ENCODE data around the gene IMP3. TPM values are rescaled to one million over a fixed set of nuclear protein-coding genes. Genes with fewer than 3 reads are reported as not detected.
A peak's percentile ranks its signal among the peaks of the same experiment; 100 is the strongest.

IMP3 gene
- total RNA-seq, 1 experiment from 2014 or later, result 56.0 TPM

DNA sequence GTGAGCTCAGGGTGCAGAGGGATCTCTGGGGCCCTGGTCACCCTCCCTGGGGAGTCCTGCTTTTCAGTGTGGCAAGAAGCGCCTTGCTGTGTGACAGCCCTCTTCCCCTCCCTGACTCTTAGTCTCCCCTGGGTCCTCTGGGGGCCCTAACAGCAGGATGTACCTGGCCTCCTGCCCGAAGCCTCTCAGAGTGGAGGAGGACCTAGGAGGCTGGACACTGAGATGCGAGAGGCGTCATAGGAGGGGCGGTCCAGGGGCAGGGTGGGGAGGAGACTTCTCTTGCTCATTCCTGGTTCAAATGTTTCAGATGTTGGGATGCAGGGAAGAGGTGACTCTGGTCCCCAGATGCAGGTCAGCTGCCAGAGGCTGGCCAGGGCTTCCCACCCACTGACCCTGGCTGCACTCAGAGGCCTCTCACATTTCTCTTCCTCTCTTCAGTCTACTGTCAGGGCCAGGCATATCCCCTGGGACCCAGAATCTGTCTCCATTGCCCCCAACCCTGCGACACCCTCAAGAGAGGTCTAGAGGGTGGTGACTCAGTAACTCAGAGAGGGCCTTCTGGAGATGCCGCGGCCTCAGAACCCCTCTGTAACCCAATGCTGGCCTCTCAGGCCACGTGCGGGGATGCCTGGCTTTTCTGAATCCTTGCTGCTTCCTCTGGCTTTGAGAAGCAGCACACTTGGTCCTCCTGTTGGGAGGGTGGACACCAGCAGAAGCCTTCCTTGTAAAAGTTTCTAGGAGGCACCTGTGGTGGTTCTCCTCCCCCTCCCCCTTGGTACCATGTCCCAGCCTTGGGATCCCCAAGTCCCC lies 33.6 kb upstream of the IMP3 start:
- ATAC-seq (peak; percentile 64), DNase-seq (ENCODE audit: low read depth, low spot score) (no peak)
- no peaks in the 10 kb centered on the region for H3K36me3 ChIP-seq (ENCODE audit: control insufficient read depth, insufficient read depth, low read length)
- no peak for TF ChIP-seq POLR2AphosphoS5 (IDR thresholded peaks at IDR 0.05; ENCODE audit: low read depth, low read length)
- ChIA-PET CTCF (no interaction called here), POLR2A (interaction anchor here (0.6 kb wide), 2 partner anchors 20 to 54 kb away, joined by 5 to 7 read pairs; no protein-coding TSS in a partner anchor)
- H3K9me3 ChIP-seq (ENCODE audit: control insufficient read depth, insufficient read depth, low read depth, low read length), result no peaks in the 10 kb centered on the region
- H3K4me1 ChIP-seq (ENCODE audit: control insufficient read depth, insufficient read depth, low read length), result peaks cover 25% of the 10 kb centered on the region
- no peak overlapping the region for H3K4me3 ChIP-seq (ENCODE audit: low read depth in 2 of 2, low read length in 2 of 2)
- BruUV-seq (replicated peaks), result no TSS peak
- H3K27ac ChIP-seq (ENCODE audit: low read length), result peak overlapping the region; percentile 71
- intact Hi-C loops (cut with micrococcal nuclease; ENCODE audit: unreplicated experiment), result no loop called here
- H3K27me3 ChIP-seq (ENCODE audit: control insufficient read depth, insufficient read depth, low read length), result no peaks in the 10 kb centered on the region
- in situ Hi-C loops (cut with HindIII; ENCODE audit: low pct_unique_long_range_greater_than_20kb, low sequenced_read_pairs), result no loop called here

DNA sequence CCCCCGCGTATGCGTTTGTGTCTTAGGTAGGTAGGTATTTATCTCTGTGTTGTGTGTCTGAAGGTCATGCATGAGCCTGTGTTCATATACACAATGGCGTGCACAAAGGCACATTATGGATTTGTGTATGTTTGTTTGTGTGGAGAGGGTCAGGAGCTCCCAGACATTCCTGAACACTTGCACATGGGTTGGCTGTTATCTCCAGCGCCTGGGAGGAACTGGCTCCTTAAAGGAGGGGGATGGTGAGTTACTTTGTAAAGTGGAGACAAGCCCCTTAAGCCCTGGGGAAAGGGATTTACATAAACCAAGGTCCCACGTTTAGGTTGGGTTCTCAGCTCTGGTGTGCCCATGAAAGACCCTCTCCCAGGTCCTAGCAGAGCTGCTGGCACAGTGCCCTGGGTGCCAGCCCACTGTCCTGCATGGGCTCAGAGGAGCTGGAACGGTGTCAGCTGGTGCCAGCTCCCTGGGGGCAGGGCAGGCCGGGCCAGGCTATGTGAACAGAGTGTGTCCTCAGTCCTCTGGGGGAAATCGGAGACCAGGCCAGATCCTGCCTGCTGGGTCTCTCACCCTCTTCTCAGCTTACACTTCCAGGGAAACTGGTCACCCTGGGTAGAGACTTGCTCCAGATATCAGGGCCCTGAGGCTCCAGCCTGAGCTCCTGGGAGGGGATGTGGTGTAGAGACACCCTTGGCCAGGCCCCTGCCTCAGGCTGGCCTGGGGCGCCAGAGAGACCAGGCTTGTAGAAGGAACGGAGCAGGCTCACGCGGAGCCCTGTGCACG lies 32.8 kb upstream of the IMP3 start:
- no peak for DNase-seq (ENCODE audit: low read depth, low spot score)
- intact Hi-C loops (cut with micrococcal nuclease; ENCODE audit: unreplicated experiment), result no loop called here
- Histone ChIP-seq H3K9me3 (ENCODE audit: control insufficient read depth, insufficient read depth, low read depth, low read length) (no peaks in the 10 kb centered on the region), H3K27ac (ENCODE audit: low read length) (peak overlapping the region; percentile 71), H3K4me1 (ENCODE audit: control insufficient read depth, insufficient read depth, low read length) (peaks cover 25% of the 10 kb centered on the region), H3K36me3 (ENCODE audit: control insufficient read depth, insufficient read depth, low read length) (no peaks in the 10 kb centered on the region), H3K4me3 (ENCODE audit: low read depth in 2 of 2, low read length in 2 of 2) (no peak overlapping the region), H3K27me3 (ENCODE audit: control insufficient read depth, insufficient read depth, low read length) (no peaks in the 10 kb centered on the region)
- peak; percentile 73 for ATAC-seq
- in situ Hi-C loops (cut with HindIII; ENCODE audit: low pct_unique_long_range_greater_than_20kb, low sequenced_read_pairs), result no loop called here
- BruUV-seq (replicated peaks), result no TSS peak
- POLR2A ChIA-PET, result interaction anchor here (0.6 to 1.1 kb wide), 4 partner anchors 19 to 213 kb away, joined by 4 to 8 read pairs (median 6); no protein-coding TSS in a partner anchor
- CTCF ChIA-PET, result interaction anchor here (0.5 kb wide), 1 partner anchor 62 kb away, joined by 3 read pairs; no protein-coding TSS in a partner anchor
- TF ChIP-seq SIN3A (IDR thresholded peaks at IDR 0.05; ENCODE audit: borderline replicate concordance, insufficient read depth, low read depth, low read length) (no peak), TCF7L2 (IDR thresholded peaks at IDR 0.05; ENCODE audit: low read depth, low read length) (no peak), POLR2AphosphoS5 (IDR thresholded peaks at IDR 0.05; ENCODE audit: low read depth, low read length) (no peak)
- TF ChIP-seq, protein P1, sequence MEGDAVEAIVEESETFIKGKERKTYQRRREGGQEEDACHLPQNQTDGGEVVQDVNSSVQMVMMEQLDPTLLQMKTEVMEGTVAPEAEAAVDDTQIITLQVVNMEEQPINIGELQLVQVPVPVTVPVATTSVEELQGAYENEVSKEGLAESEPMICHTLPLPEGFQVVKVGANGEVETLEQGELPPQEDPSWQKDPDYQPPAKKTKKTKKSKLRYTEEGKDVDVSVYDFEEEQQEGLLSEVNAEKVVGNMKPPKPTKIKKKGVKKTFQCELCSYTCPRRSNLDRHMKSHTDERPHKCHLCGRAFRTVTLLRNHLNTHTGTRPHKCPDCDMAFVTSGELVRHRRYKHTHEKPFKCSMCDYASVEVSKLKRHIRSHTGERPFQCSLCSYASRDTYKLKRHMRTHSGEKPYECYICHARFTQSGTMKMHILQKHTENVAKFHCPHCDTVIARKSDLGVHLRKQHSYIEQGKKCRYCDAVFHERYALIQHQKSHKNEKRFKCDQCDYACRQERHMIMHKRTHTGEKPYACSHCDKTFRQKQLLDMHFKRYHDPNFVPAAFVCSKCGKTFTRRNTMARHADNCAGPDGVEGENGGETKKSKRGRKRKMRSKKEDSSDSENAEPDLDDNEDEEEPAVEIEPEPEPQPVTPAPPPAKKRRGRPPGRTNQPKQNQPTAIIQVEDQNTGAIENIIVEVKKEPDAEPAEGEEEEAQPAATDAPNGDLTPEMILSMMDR (IDR thresholded peaks at IDR 0.05), result no peak
- TF ChIP-seq, protein P2, sequence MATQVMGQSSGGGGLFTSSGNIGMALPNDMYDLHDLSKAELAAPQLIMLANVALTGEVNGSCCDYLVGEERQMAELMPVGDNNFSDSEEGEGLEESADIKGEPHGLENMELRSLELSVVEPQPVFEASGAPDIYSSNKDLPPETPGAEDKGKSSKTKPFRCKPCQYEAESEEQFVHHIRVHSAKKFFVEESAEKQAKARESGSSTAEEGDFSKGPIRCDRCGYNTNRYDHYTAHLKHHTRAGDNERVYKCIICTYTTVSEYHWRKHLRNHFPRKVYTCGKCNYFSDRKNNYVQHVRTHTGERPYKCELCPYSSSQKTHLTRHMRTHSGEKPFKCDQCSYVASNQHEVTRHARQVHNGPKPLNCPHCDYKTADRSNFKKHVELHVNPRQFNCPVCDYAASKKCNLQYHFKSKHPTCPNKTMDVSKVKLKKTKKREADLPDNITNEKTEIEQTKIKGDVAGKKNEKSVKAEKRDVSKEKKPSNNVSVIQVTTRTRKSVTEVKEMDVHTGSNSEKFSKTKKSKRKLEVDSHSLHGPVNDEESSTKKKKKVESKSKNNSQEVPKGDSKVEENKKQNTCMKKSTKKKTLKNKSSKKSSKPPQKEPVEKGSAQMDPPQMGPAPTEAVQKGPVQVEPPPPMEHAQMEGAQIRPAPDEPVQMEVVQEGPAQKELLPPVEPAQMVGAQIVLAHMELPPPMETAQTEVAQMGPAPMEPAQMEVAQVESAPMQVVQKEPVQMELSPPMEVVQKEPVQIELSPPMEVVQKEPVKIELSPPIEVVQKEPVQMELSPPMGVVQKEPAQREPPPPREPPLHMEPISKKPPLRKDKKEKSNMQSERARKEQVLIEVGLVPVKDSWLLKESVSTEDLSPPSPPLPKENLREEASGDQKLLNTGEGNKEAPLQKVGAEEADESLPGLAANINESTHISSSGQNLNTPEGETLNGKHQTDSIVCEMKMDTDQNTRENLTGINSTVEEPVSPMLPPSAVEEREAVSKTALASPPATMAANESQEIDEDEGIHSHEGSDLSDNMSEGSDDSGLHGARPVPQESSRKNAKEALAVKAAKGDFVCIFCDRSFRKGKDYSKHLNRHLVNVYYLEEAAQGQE (IDR thresholded peaks at IDR 0.05; ENCODE audit: insufficient read depth in 1 of 2, low read depth in 2 of 2, low read length in 1 of 2), result no peak
